Activated T-cell treated with anti-CD3 and anti-CD28 coated beads, Interleukin-2, amount 50 U/mL, for 48 hours (primary cell): ENCODE results near the gene HS6ST2.
A peak's percentile ranks its signal among the peaks of the same experiment; 100 is the strongest.
"Not testable (repeated sequence)": the region's sequence is repeated elsewhere in the genome, so short reads cannot be mapped to it uniquely, and the experiment has no call there.

Experiments used
- DNase-seq, 2 experiments: peaks; one replicate each; pipeline ENCODE4 v3.0.0-alpha.2; 2020

Gene HS6ST2

GRCh38 chrX:132958091-132958703 is at the start of gene HS6ST2:
TSS of gene HS6ST2 (minus strand) at chrX:132958629.
- peak in 1 of 2 experiments; percentile 34 for DNase-seq

- no peak for DNase-seq
These were observed 49.0 kb upstream of the HS6ST2 start for GRCh38 chrX:133007458-133007857.

DNA sequence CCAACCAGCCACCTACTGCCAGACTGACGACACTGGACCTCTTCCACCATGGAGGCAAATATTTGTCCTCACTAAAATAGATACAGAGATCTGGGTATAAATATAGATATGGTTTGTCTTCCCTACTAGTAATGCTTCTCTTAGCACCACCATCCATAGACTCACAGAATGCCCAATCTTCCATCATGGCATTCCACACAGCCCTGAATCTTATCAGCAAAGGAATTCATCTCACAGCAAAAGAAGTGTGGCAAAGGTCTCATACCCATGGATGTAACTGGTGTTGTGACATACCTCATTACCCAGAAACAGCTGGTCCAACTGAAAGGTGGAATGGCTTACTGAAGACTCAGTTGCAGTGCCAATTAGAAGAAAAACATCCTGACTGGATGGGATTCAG is 47.2 kb upstream of the HS6ST2 start:
- DNase-seq: no peak

DNA sequence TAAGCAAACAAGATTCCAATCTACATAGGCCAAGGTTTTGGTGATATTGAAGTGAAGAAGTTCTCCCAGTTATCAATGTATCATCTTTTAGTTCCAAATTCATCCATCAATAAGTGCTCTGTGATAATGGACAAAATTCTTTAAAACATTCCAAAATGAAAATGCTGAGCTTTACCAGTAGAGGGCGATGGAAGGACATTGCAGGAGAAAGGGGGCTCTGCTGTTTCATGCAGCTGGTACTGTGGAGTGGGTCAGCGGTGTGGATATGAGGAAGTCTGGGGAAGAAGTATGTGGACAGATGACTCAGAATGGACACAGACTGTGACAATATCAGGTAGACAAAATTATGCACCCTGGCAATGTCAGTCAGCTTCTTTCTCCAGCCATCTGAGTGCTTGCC is 46.6 kb upstream of the HS6ST2 start:
- DNase-seq: peak in 1 of 2 experiments; percentile 14

GRCh38 chrX:132999209-132999608 is 40.8 kb upstream of the HS6ST2 start:
- DNase-seq: no peak

DNA sequence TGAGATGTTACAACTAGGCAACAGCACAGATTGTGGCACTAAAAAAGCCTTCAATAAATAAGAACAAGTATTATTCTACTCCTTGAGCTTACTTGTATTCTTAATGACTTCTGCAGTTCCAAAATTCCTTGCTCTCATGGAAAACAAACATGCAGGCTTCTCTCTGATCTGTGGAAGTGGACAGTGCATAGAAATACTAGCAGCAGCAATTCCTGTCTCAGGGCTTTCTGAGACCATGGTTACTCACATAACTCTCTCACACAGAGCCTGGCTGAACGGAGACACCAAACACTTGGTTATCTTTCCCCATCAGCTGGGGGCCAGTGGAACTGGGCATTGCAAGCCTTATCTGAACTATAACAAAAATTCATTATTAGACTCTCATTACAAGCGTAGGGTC is 32.4 kb upstream of the HS6ST2 start:
- DNase-seq: no peak

DNA sequence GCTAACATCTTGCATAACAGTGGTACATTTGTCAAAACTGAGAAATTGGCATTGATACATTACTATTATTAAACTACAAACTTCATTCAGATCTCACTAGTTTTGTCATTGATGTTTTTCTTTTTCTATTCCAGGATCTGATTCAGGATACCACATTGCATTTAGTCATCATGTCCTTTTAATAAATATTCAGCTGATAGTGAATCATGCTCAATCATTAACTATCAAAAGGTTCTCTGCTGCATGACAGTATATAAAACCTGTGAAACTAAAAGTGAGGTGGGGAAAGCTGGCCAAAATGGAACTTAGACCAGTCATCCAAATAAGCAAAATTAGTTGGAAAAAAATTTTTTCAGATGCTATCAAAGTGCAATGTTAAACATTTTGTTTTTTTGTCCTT is 28.1 kb upstream of the HS6ST2 start:
- DNase-seq: no peak

DNA sequence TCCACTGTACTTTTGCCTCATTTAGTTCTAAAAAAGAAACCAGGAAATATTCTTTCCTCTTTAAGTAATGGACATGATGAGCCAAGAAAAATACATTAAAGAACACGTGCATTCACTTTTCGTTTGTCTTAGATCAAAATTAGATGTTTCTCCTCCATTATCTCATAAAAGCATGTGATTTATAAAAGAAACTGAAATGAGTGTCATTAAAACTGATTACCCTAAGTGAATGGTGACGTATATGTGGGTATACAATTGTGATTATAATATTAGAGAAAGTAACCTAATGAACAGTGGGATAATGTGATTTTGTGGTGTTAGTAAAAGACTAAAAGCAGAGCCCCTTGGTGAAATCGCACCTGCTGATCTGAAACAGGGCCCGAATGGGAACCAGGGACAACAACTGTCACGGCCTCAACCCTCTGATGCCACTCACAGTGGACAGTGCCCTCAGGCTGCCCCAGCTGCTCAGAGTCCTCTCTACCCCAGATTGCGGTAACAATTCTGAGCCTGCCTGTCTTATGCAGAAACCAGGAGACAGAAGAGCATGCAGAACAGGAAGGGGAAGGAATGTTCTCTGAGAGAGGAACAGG is 25.7 kb upstream of the HS6ST2 start:
- DNase-seq: no peak

DNA sequence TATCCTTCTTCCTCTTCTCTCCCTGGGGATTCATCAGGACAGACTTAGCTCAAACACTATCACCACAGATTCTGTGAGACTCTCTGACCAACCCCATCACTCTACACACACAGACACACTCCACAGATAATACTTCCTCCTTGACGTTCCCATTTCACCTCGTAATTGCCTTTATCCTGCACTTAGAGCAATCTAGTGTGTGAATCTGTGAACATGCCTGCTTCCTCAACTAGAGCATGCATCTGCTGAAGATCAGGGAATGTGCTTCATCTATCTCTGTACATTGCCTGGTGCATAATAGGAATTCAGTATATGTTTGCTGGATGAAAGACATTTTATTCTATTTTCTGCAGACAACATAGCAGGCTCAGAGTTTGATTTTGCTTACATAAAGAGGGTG is 25.1 kb upstream of the HS6ST2 start:
- DNase-seq: no peak

DNA sequence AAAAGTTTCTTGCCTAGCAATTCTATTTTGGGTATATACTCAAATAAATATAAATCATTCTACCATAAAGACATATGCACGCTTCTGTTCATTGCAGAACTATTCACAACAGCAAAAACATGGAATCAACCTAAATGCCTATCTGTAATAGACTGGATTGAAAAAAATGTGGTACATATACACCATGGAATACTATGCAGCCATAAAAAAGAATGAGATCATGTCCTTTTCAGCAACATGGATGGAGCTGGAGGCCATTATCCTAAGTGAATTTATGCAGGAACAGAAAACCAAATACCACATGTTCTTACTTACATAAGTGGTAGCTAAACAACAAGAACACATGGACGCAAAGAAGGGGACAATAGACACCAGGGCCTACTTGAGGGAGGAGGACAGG is 21.6 kb upstream of the HS6ST2 start:
- not testable (repeated sequence) for DNase-seq

DNA sequence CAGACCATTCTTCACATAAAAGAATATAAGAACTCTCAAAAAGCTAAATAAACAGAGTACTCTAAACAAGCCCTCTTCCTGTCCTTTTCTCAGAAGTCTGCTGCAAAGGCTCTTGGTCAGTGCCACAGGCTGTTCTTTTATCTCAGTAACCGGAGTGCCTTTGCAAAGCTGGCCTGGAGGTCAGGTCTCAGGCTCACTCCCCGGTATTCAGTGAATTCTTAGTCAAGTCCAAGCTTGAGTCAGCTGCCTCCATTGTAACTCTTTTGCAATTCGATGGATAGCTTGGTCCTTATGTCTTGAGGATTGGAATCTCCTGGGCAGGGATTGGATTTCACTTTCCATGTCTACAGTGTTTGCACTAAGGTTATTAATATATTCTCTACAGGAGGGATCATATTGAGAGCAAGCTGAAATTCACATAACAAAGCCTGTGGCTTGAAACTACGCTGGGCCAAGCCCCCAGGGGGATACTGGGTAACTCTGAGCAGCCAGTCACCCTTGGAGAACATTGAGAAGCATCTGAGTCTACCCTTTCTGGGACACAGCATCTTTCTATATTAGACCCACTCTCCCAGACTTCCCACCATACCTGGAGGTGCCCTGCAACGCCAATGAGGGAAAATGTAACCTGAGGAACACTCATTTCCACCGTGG is 10.0 kb upstream of the HS6ST2 start:
- DNase-seq: no peak

DNA sequence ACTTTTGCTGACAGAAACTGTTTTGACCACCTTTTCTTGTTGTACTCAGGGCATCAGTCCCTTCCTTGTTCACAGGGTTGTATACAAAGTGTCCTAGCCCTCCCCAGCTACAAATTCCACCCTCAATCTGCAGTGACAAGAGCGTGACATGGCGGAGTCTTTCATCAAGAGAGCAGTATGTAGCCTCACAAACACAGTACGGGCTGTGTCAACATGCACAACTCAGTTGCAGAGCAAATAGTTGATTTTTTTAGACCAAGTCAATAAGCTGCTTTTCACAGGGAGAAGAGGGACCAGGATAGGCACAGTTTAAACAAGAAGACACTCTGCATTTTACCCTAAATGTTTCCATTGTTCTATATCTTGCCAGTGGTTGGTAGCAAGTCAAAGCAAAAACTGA is 8.6 kb upstream of the HS6ST2 start:
- DNase-seq: no peak

DNA sequence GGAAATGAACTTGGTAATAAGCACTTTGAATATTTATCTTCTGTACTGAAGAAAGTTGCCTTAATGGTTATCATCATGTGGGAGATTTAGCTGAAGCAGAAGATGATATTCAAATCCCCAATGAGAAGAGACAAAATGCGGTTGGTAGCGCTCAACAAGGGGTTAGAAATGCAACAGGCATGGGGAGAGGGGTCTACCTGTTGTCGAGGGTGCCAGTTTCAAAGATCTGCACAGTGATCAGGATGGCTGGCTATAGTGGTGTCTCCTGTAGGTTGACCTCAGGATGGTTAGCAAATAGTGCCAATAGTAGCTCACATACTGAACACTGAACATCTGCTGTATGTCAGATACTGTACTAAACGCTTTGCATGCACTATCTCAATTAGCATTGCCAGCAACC is 7.0 kb upstream of the HS6ST2 start:
- DNase-seq: no peak

DNA sequence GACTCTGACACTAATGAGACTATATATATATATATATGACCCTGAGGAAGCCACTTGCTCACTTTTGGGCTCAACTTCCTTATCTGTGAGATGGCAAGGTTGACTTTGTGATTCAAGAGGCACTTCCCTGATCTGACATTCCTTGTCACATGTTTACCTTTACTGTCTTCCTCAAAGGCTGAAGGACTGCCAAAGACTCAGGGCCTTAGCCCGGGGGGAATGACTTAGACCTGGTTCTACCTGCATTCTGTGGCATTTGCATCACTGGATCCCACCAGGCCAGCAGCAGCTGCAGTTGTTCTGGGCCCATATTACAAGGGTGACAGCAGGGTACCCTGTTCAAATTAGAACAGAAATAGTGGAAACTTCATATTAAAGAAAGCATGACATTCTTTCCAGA is 3.1 kb upstream of the HS6ST2 start:
- no peak for DNase-seq

DNA sequence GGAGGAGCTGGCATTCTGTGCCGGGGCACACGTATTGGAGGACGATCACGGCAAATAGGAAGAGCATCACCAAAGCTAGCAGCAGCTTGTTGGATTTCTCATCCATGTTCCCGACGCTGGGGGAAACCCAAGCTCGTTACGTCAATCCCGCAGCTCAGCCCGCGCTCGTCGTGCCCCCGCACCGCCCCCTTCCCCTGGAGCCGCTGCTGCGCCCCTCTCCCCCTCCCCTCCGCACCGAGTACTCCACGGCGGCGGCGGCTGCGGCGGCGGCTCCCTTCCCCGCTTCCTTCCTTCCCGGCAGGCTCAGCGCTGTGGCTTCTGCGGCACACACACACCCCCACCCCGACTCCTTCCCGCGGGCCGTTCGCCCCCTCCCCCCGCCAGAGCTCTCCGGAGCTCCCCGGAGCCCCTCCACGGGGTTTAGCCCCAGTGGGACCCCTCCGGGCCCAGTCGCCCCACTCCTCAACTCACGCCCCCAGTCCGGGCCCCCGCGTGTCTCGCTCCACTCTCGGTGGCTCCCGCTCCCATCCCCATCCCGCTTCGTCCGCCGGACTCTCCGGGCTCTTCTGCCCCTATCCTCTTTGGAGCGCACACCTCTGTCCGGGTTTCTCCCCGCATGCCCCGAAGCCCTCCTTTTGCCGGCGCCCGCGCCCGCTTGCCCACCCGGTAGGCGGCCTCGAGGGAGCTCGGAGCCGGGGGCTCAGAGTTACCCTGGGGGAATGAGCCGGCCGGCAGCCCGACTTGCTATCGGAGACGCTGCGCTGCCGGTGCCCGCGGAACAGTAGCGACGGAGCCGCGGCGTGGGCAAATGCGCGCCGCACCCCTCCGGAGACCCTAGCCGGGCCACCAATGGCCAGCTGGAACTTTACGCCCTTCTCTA is 978 bp downstream of the HS6ST2 start:
- DNase-seq: peak in 1 of 2 experiments; percentile 25

- peak in 1 of 2 experiments; percentile 32 for DNase-seq
These were observed 1.8 kb downstream of the HS6ST2 start for GRCh38 chrX:132956421-132957210.

- no peak for DNase-seq
These were observed 2.7 kb downstream of the HS6ST2 start for GRCh38 chrX:132955690-132956089.

- no peak for DNase-seq
These were observed 4.1 kb downstream of the HS6ST2 start for GRCh38 chrX:132954323-132954722.

GRCh38 chrX:132953354-132953753 is 5.1 kb downstream of the HS6ST2 start:
- no peak for DNase-seq

GRCh38 chrX:132948648-132949260 is 9.7 kb downstream of the HS6ST2 start:
- no peak for DNase-seq

GRCh38 chrX:132945055-132945599 is 13.3 kb downstream of the HS6ST2 start:
- DNase-seq: not testable (repeated sequence)
